Fibroblast of villous mesenchyme (primary cell): Measurements from ENCODE around the gene WFDC13. TPM values are rescaled to one million over a fixed set of nuclear protein-coding genes. Genes with fewer than 3 reads are reported as not detected.
"Not testable (repeated sequence)": the region's sequence is repeated elsewhere in the genome, so short reads cannot be mapped to it uniquely, and the experiment has no call there.

Experiments used
- DNase-seq: peaks from one replicate; pipeline ENCODE4 v3.0.0-alpha.2; 2010; ENCODE audit warnings: low read depth
- H3K4me3 ChIP-seq: 2 replicates; pipeline ENCODE4 v1.5.1; 2011; ENCODE audit warnings: low read depth, mild to moderate bottlenecking, low read length
- CTCF ChIP-seq: IDR thresholded peaks from 2 replicates; pipeline ENCODE4 v1.5.1; 2012; ENCODE audit warnings: low read depth, mild to moderate bottlenecking, low read length; ENCODE audit not compliant: insufficient read depth
- total RNA-seq: library from RNA; depleted of rRNA; stranded (reverse); fragments of >200 nt; gene quantifications from 2 replicates; pipeline ENCODE4 v1.2.3, GENCODE V29; 2012

WFDC13 gene
- total RNA-seq, 1 donor = not detected

GRCh38 chr20:45701104-45701503, 734 bp upstream of the WFDC13 start:
- TF ChIP-seq CTCF = no peak
- no peak for DNase-seq
- H3K4me3 ChIP-seq = no peak overlapping the region

DNA sequence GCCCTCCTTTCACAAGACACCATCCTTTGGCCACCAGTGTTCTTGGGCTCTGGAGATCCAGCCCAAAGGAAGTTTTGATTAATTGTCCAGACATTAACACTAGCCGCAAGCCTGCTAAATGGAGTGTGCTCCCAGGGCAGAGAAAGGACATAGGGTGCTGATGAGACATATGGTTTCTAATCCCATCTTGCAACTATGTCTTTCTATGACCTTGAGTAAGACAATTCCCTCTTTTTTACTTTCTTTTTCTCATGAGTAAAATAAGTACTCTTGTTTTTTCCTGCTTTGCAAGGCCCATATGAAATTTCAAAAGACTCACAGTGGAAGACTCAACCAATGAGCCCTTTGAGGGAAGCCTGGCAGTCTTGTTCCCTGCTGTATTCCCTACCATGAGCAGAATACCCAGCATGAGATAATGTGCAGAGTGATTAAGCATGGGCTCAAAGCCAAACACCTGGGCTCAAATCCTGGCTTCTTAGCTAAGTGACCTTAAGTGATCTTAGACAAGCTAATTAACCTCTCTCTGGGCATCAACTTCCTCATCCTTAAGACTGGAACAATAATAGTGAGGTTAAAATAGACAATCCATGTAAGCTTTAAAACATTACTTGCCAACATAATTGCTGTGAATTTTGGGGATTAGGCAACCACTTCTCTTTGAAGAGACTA, 3.3 kb downstream of the WFDC13 start, which contains the start of gene WFDC10B:
Gene WFDC10B, minus strand, starts transcription at position 51 of the 669 bp plus-strand sequence. CDS start 19,027 bp downstream, outside the sequence.
- TF ChIP-seq CTCF = no peak
- no peak within 1 kb of the TSS for H3K4me3 ChIP-seq
- DNase-seq = peak; percentile 21

- not testable (repeated sequence) for H3K4me3 ChIP-seq, DNase-seq
These were observed 14.4 kb downstream of the WFDC13 start for GRCh38 chr20:45716141-45716688.

DNA sequence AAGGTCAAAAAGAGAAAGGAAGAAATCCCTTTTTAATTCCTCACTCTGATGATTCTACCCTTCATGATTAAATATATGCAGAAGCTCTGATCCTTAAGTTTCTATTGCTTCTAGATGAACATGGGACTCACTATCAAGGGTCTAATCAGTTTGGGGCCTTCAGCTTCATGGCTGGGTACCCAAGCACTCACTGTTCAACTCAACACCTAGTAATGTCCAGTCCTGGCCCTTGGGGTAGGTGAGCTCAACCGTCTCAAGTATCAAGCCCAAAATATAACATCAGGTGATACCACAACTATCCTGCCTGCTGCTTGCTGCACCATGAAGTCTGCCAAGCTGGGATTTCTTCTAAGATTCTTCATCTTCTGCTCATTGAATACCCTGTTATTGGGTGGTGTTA, 20.2 kb downstream of the WFDC13 start, which contains the start of gene SPINT4:
Gene SPINT4, plus strand, starts transcription at position 301 of the 400 bp plus-strand sequence. Its CDS starts 21 bp downstream, at position 322.
- no peak for TF ChIP-seq CTCF
- DNase-seq = no peak
- no peak within 1 kb of the TSS for H3K4me3 ChIP-seq

- TF ChIP-seq CTCF = no peak
- DNase-seq = peak; percentile 47
- no peak overlapping the region for H3K4me3 ChIP-seq
These were observed 23.3 kb downstream of the WFDC13 start for GRCh38 chr20:45725134-45725533.

DNA sequence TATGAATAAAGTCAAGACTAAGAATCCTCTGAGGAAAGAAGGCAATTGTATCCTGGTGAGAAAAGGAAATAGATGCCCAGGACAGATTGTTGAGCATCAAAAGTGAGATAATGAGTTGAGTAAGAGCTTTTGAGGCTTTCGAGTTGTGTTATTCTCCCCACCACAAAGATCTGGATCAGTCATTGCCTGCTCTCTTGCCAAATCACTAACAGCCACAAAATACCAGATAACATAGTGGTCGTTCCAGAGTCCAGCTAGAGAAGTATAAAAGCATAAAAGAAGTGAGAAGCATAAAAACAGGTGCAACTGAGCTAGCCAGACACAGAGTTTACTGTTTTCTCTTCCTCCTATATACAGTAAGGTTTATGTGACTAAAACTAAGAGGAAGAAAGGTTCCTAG, 25.2 kb downstream of the WFDC13 start:
- DNase-seq = peak; percentile 17
- H3K4me3 ChIP-seq = no peak overlapping the region
- no peak for TF ChIP-seq CTCF

DNA sequence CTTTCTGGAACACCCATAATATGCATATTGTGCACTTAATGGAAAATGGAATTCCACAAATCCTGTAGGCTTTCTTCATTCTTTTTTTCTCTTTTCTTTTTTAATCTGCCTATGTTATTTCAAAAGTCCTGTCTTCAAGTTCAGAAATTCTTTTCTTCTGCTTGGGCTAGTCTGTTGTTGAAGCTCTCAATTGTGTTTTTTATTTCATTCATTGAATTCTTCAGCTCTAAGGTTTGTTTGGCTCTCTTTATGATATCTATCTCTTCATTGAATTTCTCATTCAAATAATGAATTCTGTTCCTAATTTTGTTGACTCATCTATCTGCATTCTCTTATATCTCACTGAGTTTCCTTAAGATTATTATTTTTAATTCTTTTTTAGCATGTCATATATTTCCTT, 30.4 kb downstream of the WFDC13 start:
- no peak for TF ChIP-seq CTCF
- DNase-seq = no peak
- no peak overlapping the region for H3K4me3 ChIP-seq
